ENCODE results near the gene CTTN. TPM values are rescaled to one million over a fixed set of nuclear protein-coding genes. Genes with fewer than 3 reads are reported as not detected.

The CTTN gene
- total and polyA plus RNA-seq, 2 of the 8 experiments (the other 6 are each of a cell fraction or from before 2014, with no cell fraction given) = 84.6 to 216 TPM

DNA sequence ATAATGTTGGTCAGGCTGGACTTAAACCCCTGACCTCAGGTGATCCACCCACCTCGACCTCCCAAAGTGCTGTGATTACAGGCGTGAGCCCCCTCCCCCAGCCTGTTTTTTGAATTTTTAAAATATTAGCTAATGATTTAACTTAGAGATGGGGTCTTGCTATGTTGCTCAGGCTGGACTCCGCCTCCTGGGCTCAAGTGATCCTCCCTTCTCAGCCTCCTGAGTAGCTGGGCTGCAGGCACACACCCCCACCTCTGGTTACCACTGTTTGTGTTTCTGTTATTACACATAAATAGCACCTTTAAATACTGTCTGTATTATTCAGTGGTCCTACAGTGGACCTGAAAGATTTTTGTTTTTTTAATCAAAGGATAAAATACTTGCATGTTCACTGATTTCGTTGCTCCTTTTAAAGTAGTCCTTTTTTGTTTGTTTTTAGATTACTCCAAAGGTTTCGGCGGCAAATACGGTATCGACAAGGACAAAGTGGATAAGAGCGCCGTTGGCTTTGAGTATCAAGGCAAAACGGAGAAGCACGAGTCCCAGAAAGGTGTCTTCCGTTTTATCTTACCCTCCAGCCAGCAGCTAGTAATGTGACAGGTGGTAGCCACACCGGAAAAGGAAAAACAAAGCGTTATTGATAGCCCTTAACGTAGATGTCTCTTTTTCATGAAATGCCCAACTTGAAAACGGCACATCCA lies 21.1 kb downstream of the CTTN start:
- Histone ChIP-seq H2BK15ac (ENCODE audit: low read length) (no peak overlapping the region), H3K18ac (ENCODE audit: extremely low read depth, low read length) (no peak overlapping the region), H4K8ac (ENCODE audit: extremely low read depth, insufficient read depth, low read length) (no peak overlapping the region), H3K9me3 (ENCODE audit: insufficient read depth in 2 of 2, low read depth in 1 of 2, low read length in 1 of 2) (no peaks in the 10 kb centered on the region), H3K4ac (replicated peaks; ENCODE audit: insufficient read length, low read depth, low read length) (no peak overlapping the region), H3K4me1 (replicated peaks in 1 of 4; ENCODE audit: control insufficient read depth in 3 of 4, insufficient read depth in 4 of 4, low read length in 3 of 4) (peaks cover 0 to 9% (median 3%) of the 10 kb centered on the region in 4 experiments; a peak in 3 of 7 replicates), H4K91ac (replicated peaks; ENCODE audit: insufficient read length, low read length) (no peak overlapping the region), H3K27me3 (replicated peaks in 1 of 4; ENCODE audit: control insufficient read depth in 3 of 4, extremely low read depth in 1 of 4, insufficient read depth in 3 of 4, low read length in 3 of 4) (no peaks in the 10 kb centered on the region), H3K36me3 (ENCODE audit: control insufficient read depth in 2 of 4, insufficient read depth in 4 of 4, low read length in 3 of 4) (peaks cover 37 to 78% (median 74%) of the 10 kb centered on the region in 4 experiments), H2BK12ac (ENCODE audit: low read depth, low read length) (no peak overlapping the region), H3K27ac (ENCODE audit: low read depth, low read length) (no peak overlapping the region), H4K20me1 (replicated peaks in 1 of 2; ENCODE audit: control insufficient read depth in 1 of 2, insufficient read depth in 2 of 2, low read length in 2 of 2) (peaks cover 15 to 32% of the 10 kb centered on the region in 2 experiments), H2BK20ac (ENCODE audit: low read length) (no peak overlapping the region), H3K14ac (ENCODE audit: insufficient read length) (no peak overlapping the region), H3K4me3 (ENCODE audit: extremely low read depth in 1 of 4, insufficient read depth in 2 of 4, low read depth in 3 of 4, low read length in 4 of 4) (no peak overlapping the region), H3K23me2 (ENCODE audit: low read depth, low read length) (no peaks in the 10 kb centered on the region), H2AFZ (ENCODE audit: low read length) (no peak overlapping the region), H2BK120ac (replicated peaks; ENCODE audit: low read depth, low read length) (no peak overlapping the region), H4K5ac (ENCODE audit: insufficient read length, low read depth, low read length) (no peak overlapping the region), H2AK5ac (ENCODE audit: low read depth, low read length) (no peak overlapping the region), H3K9ac (replicated peaks in 1 of 4; ENCODE audit: extremely low read depth in 1 of 4, low read depth in 3 of 4, low read length in 3 of 4) (no peak overlapping the region), H3K56ac (replicated peaks; ENCODE audit: insufficient read length, low read depth, low read length) (no peak overlapping the region), H3K4me2 (ENCODE audit: insufficient read depth in 1 of 2, low read depth in 2 of 2, low read length in 2 of 2) (no peak overlapping the region), H3K79me1 (ENCODE audit: low read depth, low read length) (peaks cover 2% of the 10 kb centered on the region), H3K79me2 (ENCODE audit: control insufficient read depth in 1 of 2, insufficient read depth in 2 of 2, low read length in 2 of 2) (no peaks in the 10 kb centered on the region; a peak in 1 of 4 replicates), H3K23ac (ENCODE audit: insufficient read length) (no peak overlapping the region), H2BK5ac (ENCODE audit: low read depth, low read length) (no peak overlapping the region)
- FAIRE-seq = no peak
- ChIA-PET POLR2A (ENCODE audit: partially characterized antibody) (interaction anchor here (0.8 to 1.6 kb wide), 3 partner anchors 10 to 997 kb away, joined by 3 to 4 read pairs (median 3); no protein-coding TSS in a partner anchor), CTCF (ENCODE audit: partially characterized antibody) (interaction anchor here (0.7 to 1.3 kb wide), 4 partner anchors 11 to 85 kb away, joined by 3 to 4 read pairs (median 4); no protein-coding TSS in a partner anchor)
- DNase-seq (ENCODE audit: low read depth in 1 of 2, low spot score in 2 of 2) = no peak
- WGBS, 2 experiments (ENCODE audit: extremely low coverage in 1 of 2, insufficient coverage in 1 of 2, insufficient read length in 1 of 2, insufficient replicate concordance in 2 of 2, low coverage in 1 of 2, low lambda C conversion rate in 2 of 2, missing lambda C conversion rate in 1 of 2) = 85% methylated on average over 17 of the region's 17 CpGs; no CpG with 5 or more reads in 1 of the 2 experiments
- TF ChIP-seq CREB1 (IDR thresholded peaks at IDR 0.05) (no peak), RNF2 (IDR thresholded peaks at IDR 0.05; ENCODE audit: borderline replicate concordance, low read depth, low read length, missing control alignments, poor library complexity, severe bottlenecking) (no peak), EGR1 (IDR thresholded peaks at IDR 0.05; ENCODE audit: borderline replicate concordance, low read depth, low read length) (no peak), SP2 (IDR thresholded peaks at IDR 0.05; ENCODE audit: low read length) (no peak), BACH1 (IDR thresholded peaks at IDR 0.05; ENCODE audit: low read length) (no peak), KDM4A (IDR thresholded peaks at IDR 0.05; ENCODE audit: low read depth, low read length, severe bottlenecking) (no peak), NANOG (IDR thresholded peaks at IDR 0.05; ENCODE audit: insufficient read depth, low read depth, low read length, poor library complexity, severe bottlenecking) (no peak), KDM1A (IDR thresholded peaks at IDR 0.05; ENCODE audit: borderline replicate concordance, low read length) (no peak), ZNF274 (IDR thresholded peaks at IDR 0.05; ENCODE audit: borderline replicate concordance, extremely low read depth, low read length) (no peak), RBBP5 (IDR thresholded peaks at IDR 0.05; ENCODE audit: borderline replicate concordance, low read depth, low read length) (no peak), POU5F1 (IDR thresholded peaks at IDR 0.05; ENCODE audit: low read depth, low read length) (no peak)
- TF ChIP-seq, protein P1, sequence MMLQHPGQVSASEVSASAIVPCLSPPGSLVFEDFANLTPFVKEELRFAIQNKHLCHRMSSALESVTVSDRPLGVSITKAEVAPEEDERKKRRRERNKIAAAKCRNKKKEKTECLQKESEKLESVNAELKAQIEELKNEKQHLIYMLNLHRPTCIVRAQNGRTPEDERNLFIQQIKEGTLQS (IDR thresholded peaks at IDR 0.05; ENCODE audit: insufficient read depth, low read depth, low read length) = no peak

Measured in H1 (cell line).